Measurements from ENCODE around the gene TPBG. TPM values are rescaled to one million over a fixed set of nuclear protein-coding genes. Genes with fewer than 3 reads are reported as not detected.
A peak's percentile ranks its signal among the peaks of the same experiment; 100 is the strongest.

The TPBG gene
- 34.3 and 42.6 TPM in 2 replicates for total RNA-seq (2014; rRNA removed; shearing (Covaris generic))
- polyA plus RNA-seq (2015; cell fraction: cytosol; rRNA removed), result 91.3 and 93.3 TPM in 2 replicates
- polyA plus RNA-seq (2015; cell fraction: nucleus; rRNA removed), result 215 and 261 TPM in 2 replicates

GRCh38 chr6:82363428-82364086 lies at the start of gene TPBG:
Gene TPBG (plus strand): TSS chr6:82363817. CDS start chr6:82364962, 1,145 bp downstream.
- peak; percentile 74 for DNase-seq (ENCODE audit: low read depth)

- DNase-seq (ENCODE audit: low read depth), result no peak
Observed at GRCh38 chr6:82322386-82322785, 41.2 kb upstream of the TPBG start.

- DNase-seq (ENCODE audit: low read depth), result no peak
Observed at GRCh38 chr6:82329766-82330165, 33.9 kb upstream of the TPBG start.

- DNase-seq (ENCODE audit: low read depth), result no peak
Observed at GRCh38 chr6:82330171-82330804, 33.3 kb upstream of the TPBG start.

GRCh38 chr6:82331031-82331773 lies 32.4 kb upstream of the TPBG start:
- DNase-seq (ENCODE audit: low read depth), result peak; percentile 55

GRCh38 chr6:82333781-82334180 lies 29.8 kb upstream of the TPBG start:
- DNase-seq (ENCODE audit: low read depth), result no peak

- no peak for DNase-seq (ENCODE audit: low read depth)
Observed at GRCh38 chr6:82337688-82338257, 25.8 kb upstream of the TPBG start.

GRCh38 chr6:82348130-82348529 lies 15.5 kb upstream of the TPBG start:
- peak; percentile 36 for DNase-seq (ENCODE audit: low read depth)

GRCh38 chr6:82353848-82354247 lies 9.8 kb upstream of the TPBG start:
- no peak for DNase-seq (ENCODE audit: low read depth)

- no peak for DNase-seq (ENCODE audit: low read depth)
Observed at GRCh38 chr6:82360552-82360951, 3.1 kb upstream of the TPBG start.

GRCh38 chr6:82361631-82362030 lies 2.0 kb upstream of the TPBG start:
- no peak for DNase-seq (ENCODE audit: low read depth)

- DNase-seq (ENCODE audit: low read depth), result no peak
Observed at GRCh38 chr6:82362144-82362543, 1.5 kb upstream of the TPBG start.

GRCh38 chr6:82362878-82363427 lies 664 bp upstream of the TPBG start:
- peak; percentile 25 for DNase-seq (ENCODE audit: low read depth)

- DNase-seq (ENCODE audit: low read depth), result peak; percentile 66
Observed at GRCh38 chr6:82364087-82365015, 734 bp downstream of the TPBG start.

- peak; percentile 47 for DNase-seq (ENCODE audit: low read depth)
Observed at GRCh38 chr6:82365016-82365795, 1.6 kb downstream of the TPBG start.

GRCh38 chr6:82367704-82368103 lies 4.1 kb downstream of the TPBG start:
- no peak for DNase-seq (ENCODE audit: low read depth)

- DNase-seq (ENCODE audit: low read depth), result no peak
Observed at GRCh38 chr6:82370788-82371187, 7.2 kb downstream of the TPBG start.

GRCh38 chr6:82371799-82372546 lies 8.4 kb downstream of the TPBG start:
- DNase-seq (ENCODE audit: low read depth), result peak; percentile 28

- DNase-seq (ENCODE audit: low read depth), result no peak
Observed at GRCh38 chr6:82372656-82373055, 9.0 kb downstream of the TPBG start.

Measured in HT1080 (cell line).